ENCODE results near the gene OR2F2.

GRCh38 chr7:143936087-143937009 is 1.3 kb downstream of the OR2F2 start:
- TF ChIP-seq CTCF (IDR thresholded peaks at IDR 0.05) (no peak), POLR2A (IDR thresholded peaks at IDR 0.05) (no peak)

Data from uterus (tissue), 2 donors.